Stimulated activated CD4-positive, alpha-beta T cell treated with anti-CD3 and anti-CD28 coated beads, TNF-alpha, amount 100 ng/mL, for 24 hours (primary cell): Measurements from ENCODE around the gene PRKAG3.

Experiments used
- DNase-seq, 3 experiments: peaks; one replicate each; pipeline ENCODE4 v3.0.0-alpha.2; 2020; ENCODE audit warnings: low read depth in 3 of 3

Gene PRKAG3

DNA sequence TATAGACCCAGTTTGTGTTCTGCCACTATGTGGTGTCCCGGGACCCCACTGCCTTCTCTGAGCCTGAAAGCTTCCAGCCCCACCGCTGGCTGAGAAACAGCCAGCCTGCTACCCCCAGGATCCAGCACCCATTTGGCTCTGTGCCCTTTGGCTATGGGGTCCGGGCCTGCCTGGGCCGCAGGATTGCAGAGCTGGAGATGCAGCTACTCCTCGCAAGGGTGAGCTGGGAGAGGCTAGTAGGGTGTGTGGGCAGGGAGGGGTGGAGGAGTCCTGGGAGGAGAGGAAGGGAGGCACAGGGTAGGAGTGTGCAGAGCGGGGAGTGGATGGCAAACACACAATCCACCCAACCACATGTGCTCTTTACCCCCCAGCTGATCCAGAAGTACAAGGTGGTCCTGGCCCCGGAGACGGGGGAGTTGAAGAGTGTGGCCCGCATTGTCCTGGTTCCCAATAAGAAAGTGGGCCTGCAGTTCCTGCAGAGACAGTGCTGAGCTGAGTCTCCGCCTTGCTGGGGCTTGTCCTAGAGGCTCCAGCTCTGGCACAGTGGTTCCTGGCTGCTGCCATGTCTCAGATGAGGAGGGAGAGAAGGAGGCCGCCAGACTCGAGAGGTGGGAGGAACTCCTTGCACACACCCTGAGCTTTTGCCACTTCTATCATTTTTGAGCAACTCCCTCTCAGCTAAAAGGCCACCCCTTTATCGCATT lies 16.9 kb downstream of the PRKAG3 start:
- DNase-seq = no peak

DNA sequence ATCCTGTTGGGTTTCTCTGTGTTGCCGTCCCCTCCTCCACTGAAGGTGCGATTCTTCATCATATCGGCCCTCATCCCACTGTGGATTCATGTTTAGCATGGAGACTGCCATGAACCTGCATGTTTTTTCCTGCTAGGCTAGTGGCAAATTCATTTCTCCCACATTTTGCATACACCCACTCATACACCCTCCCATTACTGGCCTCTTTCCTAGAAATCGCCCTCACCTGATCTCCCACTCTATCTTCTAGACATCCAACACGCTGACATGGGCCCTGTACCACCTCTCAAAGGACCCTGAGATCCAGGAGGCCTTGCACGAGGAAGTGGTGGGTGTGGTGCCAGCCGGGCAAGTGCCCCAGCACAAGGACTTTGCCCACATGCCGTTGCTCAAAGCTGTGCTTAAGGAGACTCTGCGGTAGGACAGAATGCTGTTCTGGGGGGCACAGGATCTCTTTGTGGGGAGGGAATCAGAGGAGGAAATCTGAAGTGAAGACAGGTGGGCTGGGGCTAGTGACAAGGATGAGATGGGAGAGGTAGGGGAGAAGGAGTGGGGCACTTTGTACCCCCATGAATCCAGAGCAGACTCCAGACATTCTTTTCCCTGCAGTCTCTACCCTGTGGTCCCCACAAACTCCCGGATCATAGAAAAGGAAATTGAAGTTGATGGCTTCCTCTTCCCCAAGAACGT lies 17.7 kb downstream of the PRKAG3 start:
- DNase-seq = no peak

DNA sequence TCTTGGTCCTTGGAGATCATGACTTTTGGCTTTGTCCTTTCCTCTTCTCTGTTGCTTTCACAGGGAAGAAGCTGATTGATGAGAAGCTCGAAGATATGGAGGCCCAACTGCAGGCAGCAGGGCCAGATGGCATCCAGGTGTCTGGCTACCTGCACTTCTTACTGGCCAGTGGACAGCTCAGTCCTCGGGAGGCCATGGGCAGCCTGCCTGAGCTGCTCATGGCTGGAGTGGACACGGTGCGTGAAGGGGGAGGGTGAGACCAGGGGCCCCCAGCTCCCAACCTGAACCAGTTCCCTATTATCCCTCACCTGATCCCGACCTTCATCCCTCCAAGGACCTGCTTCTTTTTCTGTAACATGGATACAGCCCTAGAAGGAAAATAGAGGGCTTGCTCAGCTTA lies 18.7 kb downstream of the PRKAG3 start:
- DNase-seq = no peak

DNA sequence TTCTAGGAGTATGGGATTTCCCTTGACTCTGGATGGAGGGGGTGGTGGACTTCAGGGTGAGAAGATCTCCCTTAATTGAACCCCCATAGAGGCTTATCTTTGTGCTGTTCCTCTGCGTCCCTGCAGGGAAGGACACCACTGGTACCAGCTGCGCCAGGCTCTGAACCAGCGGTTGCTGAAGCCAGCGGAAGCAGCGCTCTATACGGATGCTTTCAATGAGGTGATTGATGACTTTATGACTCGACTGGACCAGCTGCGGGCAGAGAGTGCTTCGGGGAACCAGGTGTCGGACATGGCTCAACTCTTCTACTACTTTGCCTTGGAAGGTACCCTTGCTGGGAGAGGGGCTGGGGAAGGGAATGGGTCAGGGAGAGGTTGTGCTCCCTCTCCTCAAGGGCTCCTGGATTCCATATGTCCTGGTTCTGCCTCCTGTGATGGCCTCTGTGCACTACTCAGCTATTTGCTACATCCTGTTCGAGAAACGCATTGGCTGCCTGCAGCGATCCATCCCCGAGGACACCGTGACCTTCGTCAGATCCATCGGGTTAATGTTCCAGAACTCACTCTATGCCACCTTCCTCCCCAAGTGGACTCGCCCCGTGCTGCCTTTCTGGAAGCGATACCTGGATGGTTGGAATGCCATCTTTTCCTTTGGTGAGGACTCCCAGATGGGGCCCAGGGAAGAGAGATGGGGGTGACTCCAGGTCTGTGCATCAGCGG lies 19.3 kb downstream of the PRKAG3 start:
- no peak for DNase-seq

DNA sequence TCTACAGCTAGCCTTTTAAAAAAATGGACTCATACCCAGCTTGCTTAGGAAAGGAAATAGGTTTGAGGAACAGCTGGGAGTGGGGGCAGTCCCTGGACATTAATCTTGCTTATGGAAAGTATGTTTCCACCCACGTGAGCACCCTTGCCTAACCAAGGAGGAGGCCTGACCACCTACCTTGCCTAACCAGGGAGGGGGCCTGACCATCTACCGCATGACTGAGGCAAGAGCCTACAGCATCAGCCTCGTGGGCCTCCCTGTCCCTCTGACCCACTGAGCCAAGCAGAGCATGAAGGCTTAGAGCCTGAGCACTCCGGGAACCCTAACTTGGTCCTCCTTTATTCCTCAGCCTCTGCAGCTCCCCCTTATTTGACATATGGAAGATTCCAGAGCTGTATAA lies 20.2 kb downstream of the PRKAG3 start:
- no peak for DNase-seq

DNA sequence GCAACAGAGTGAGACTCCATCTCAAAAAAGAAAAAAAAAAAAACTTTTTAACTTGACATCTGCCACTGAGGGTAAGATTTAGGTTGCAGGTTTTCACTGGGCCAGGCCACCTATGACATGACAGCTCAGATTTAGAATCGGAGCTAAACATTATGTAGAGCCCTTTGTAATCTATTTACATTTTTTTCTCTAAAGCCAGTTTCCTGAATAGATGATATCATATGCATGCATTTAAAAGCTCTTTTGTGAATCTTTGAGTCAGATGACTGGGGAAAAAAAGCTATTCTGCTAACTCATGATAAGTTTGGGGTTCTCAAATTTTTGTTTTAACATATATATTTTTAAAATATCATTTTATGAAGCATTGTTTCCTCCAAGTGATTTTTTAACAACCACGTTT lies 21.3 kb downstream of the PRKAG3 start:
- DNase-seq = no peak

DNA sequence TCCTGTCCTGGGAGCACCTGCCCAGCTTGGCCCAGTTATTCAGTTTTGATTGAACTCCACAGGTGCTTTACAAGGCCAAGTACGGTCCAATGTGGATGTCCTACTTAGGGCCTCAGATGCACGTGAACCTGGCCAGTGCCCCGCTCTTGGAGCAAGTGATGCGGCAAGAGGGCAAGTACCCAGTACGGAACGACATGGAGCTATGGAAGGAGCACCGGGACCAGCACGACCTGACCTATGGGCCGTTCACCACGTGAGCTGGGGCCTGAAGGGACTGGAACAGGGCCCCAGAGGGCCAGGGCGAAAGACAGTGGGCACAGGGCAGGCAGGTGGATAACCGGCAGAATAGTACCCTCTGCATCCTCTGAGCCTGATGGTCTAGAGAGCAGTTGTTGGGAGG lies 22.1 kb downstream of the PRKAG3 start:
- DNase-seq = no peak

DNA sequence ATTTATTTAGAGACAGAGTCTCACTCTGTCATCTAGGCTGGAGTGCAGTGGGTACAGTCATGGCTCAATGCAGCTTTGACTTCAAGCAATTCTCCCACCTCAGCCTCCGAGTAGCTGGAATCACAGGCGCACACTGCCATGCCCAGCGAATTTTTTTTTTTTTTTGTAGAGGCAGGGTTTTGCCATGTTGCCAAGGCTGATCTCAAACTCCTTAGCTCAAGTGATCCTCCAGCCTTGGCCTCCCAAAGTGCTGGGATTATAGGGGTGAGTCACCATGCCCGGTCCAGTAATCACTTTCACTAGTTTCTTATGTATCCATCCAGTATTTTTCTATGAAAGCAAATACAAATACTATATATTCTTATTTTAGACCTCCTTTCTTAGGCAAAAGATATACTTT lies 24.0 kb downstream of the PRKAG3 start:
- no peak for DNase-seq

DNA sequence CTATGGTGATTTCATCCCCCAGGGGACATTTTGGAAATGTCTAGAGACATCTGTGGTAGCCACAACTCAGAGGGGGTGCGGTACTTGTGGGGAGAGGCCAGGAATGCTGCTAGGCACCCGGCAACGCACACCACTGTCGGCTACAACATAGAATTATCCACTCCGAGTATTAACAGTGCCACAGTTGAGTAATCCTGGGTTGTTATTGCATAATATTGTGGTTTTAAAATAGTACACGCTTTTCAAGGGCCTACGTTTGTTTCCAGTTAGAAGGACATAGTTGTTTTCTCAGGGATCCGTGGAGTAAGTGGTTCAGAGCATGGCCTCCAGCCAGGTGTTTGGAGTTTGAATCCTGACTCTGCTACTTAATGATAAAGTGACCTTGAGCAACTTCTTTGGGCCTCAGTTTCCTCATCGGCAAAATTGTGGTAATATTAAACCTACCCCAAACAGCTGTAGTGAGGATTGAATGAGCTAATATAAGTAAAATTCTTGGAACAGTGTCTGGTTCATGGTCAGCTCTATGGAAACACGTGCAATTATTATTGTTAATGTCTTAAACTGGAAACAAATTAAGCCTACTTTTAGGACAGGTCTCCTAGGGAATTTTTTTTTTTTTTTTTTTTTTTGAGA lies 25.1 kb downstream of the PRKAG3 start:
- DNase-seq = no peak

DNA sequence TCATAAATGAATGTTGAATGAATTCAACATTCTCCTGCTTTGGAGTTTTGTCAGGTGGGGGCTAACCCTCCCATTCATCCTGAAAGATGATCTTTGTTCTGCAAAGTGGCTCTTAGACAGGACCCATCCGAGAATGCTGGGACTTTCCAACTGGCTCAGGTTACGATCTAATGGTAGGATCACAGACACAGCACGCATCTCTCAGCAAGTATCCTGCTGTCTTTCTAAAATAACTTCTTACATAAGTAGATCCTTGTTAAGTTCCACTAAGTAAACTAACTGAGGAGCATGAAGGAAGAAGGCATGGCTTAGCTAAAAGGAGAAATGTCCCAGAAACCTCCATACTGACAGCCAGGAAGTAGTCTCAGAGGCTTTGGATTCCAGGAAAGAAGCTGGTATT lies 26.0 kb downstream of the PRKAG3 start:
- no peak for DNase-seq

DNA sequence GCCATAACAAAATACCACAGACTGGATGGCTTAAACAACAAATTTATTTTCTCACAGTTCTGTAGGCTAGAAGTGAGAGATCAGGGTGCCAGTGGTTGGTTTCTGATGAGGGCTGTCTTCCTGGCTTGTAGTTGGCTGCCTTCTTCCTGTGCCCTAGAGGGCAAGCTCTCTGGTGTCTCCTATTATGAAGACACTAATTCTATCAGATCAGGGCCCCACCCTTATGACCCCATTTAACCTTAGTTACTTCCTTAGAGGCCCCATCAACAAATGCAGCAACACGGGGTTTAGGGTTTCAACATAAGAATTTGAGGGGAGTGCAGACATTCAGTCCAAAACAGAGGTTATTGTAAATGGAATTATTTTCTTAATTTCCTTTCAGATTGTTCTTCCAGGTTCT lies 26.8 kb downstream of the PRKAG3 start:
- no peak for DNase-seq

DNA sequence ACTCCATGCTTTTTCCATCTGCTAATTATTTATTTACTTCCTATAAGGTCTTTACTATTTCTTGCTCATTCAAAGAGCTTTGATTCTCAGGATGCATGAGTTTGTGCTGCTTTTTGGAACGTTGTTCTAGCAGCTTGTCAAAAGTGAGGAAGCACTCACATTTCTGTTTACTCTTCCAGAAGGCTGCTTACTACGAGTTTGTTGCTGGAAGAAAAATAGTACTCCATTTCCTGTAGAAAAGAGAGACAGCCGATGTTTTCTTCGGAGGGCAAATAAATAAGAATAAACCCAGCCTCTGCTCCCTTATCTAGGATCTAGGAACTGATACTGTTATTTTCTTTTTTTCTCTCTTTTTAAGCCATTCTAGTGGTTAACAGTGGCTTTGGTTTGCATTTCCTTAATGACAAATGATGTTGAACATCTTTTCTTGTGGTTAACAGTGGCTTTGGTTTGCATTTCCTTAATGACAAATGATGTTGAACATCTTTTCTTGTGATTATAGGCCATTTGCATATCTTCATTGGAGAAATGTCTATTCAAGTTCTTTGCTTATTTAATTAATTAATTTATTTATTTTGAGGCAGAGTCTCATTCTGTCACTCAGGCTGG lies 29.1 kb downstream of the PRKAG3 start:
- no peak for DNase-seq

DNA sequence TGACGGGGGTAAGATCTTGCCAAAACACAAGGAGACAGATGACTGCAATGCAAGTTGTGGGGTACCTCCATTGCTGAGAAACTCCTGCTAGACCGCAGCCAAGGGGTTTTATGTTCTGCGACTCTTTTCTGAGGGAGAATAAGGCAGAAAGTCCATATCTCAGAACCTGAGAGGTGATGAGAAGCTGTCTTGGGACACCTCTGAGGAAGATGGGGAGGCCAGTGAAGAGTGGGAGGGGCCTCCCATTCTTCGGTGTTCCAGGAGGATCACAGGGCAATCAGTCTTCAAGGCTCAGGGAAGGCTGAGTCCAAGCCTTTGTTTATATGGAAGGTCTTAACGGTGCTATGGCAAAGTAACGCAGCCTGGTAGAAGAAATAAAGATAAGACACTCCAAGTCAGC lies 31.6 kb downstream of the PRKAG3 start:
- no peak for DNase-seq

DNA sequence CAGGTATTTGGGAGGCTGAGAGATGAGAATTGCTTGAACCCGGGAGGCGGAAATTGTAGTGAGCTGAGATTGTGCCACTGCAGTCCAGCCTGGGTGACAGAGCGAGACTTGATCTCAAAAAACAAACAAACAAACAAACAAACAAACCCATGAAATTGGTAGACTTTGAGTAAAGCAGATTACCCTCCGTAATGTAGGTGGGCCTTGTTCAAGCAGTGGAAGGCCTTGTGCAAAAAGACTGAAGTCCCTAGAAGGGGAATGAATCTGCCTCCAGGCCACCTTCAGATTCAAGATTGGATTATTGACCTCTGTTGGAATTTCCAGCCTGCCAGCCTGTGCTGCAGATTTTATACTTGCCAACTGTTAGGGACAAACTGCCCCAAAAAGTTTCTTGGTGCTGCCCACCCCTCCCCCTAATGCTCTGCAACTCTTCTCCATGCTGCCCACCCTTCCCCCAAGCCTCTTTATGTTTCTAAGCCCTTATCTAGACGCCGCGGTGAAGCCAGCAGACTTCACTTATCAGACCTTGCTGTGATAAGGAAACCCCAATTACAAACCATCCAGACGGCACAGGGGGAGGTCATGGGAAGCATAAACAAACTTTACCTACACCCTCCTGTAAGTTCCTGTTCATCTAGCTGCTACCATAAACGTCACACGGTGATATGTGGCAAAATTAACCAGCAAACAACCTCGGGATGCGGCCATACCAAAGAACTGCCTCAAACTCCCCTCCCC lies 32.7 kb downstream of the PRKAG3 start:
- no peak for DNase-seq

DNA sequence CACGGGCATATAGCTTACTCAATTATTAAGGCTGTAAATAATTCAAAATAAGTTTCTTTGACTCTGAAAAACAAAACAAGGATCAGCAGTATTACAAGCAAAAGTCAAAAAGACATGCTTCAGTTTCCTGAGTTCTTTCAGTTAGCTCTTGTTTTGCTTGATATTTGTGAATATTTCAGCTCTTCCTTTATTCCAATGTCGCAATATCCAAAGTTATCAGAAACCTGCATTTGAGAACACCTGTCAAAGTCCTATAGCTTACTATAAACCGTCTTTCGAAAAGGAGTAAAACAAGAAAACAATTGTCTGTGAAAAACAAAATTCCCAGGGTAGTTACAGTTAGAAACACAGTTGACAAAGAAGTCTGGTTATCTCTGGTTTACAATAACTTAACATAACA lies 34.9 kb downstream of the PRKAG3 start:
- DNase-seq = no peak

DNA sequence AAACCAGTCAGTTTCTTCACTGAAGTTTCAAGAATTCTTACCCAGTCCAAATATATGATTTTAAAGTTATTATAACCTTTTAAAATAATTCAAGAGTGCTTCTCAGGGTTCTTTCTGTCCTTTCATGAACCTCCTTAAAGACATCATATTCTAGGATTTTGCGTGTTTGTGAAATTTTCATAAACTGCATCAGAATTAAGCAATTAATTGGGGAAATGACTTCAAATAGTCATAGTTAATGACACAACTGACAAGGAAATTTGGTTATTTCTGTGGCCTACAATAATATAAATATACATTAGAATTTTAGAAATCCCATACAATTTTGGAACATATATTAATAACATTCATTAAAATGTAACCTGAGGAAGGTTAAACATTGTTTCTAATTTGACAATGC lies 39.2 kb downstream of the PRKAG3 start:
- DNase-seq = no peak

DNA sequence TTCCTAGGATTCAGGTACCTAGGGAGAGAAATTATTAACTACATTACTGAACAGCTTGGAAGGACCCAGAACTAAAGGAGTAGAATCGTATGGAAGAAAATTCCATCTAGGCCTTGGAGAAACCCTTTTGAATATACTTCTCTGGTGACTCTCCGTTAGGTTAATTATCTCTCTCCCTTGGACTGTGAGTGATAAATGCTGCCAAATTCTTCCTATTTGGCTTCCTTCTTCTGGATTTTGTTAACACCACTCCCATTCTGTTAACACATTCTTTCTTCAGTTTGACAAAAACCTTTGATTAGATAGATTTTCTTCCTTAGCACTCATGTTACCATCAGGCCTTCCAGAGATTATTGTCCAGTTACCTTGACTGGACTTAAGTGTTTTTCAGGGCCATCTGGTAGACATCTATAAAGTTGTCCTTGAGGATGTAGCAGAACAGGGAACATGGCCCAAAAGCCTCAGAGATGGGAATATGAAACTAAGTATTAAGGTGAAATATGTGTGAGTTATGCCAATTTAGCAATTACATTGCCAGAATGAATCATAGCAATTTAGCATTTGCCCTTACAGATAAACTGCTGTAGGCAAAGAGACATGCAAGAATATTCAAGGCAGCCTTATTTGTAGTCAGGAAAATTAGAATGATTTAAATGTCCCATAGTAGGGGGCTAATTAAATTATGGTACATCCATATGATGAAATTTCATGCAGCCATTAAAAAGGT lies 42.9 kb downstream of the PRKAG3 start:
- no peak for DNase-seq

DNA sequence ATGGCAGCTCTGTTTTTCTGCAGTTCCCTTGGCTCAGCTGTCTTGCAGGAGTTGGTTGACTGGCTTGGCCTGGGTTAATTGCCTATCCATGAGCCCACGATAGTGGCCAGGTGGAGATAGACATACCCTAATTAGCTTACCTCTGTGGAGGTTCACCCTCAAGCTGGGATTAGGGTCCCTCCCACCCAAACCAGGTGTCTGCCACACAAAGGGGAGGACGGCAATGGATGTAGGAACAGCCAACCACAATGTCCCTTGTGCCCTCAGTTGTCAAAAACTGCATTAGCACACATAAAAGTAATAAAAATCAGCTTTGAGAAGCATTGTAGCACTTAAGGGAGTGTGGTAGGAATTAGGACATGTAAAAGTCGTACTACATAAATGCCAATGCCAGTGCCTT lies 45.5 kb downstream of the PRKAG3 start:
- no peak for DNase-seq

DNA sequence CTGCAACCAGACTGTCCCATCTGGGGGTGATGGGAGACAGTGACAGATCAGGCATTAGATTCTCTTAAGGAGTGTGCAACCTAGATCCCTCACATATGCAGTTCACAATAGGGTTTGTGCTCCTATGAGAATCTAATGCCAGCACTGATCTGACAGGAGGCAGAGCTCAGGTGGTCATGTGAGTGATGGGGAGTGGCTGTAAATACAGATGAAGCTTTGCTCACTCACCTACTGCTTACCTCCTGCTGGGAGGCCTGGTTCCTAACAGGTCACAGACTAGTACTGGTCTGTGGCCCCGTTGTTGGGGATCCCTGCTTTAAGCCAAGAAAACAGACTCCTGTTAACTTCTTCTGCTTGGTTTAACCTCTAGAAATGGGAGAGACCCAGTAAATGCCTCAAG lies 46.5 kb downstream of the PRKAG3 start:
- DNase-seq = no peak

DNA sequence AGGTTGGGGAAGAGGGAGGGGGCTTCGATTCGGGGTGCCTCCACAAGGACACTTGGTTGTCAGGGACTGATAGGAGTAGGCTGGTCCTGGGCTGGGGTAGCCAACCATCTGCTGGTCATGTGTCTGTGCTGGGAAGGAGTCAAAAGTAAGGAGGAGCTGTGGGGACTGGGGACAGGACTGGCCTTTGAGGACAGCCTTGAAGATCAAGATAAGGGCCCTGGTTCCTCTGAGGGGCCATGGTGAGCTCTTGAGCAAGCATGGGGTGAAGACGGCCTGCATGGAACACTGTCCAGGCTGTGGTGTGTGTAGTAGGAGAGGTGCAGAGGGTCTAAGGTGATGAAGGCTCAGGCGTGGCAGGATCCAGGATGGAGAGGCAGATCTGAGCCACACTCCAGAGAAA lies 47.9 kb downstream of the PRKAG3 start:
- DNase-seq = no peak

DNA sequence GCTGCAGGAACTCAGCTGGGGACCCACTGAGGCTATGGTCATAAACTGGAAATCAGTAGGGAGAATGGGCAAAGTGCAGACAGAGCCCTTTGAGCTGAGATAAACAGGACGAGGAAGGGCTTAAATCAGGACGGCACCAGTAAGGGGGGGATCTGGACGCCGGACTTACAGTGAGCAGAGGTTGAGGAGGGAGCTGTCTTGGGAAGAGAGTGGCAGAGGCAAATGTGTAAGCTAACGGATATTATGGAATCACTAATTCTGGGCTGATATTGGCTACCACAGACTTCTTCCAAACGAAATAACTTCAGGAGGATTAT lies 49.1 kb downstream of the PRKAG3 start:
- DNase-seq = no peak
